Esophagus mucosa (tissue), 1 donor: Measurements from ENCODE around the gene ATG2B. TPM values are rescaled to one million over a fixed set of nuclear protein-coding genes. Genes with fewer than 3 reads are reported as not detected.
"Not testable (repeated sequence)": the region's sequence is repeated elsewhere in the genome, so short reads cannot be mapped to it uniquely, and the experiment has no call there.

Experiments
- ATAC-seq: fragments of 200-7000 bp; cut with Tn5 transposase; one replicate; pipeline ENCODE4 v1.9.1; 2020
- total RNA-seq: library from RNA; stranded (reverse); gene quantifications from one replicate; pipeline ENCODE4 v1.2.4, GENCODE V29; 2023
- donor health status: DM: yes; HTN: yes; CAD: no.

Gene ATG2B
- total RNA-seq, 1 donor from 2014 or later, result 13.8 TPM

GRCh38 chr14:96370528-96370927 is 7.4 kb upstream of the ATG2B start:
- no peak for ATAC-seq

GRCh38 chr14:96368534-96368933 is 5.4 kb upstream of the ATG2B start:
- no peak for ATAC-seq

GRCh38 chr14:96364962-96365361 is 1.8 kb upstream of the ATG2B start:
- ATAC-seq, result no peak

- ATAC-seq, result peak; percentile 58
Observed at GRCh38 chr14:96363751-96364336, 703 bp upstream of the ATG2B start.

- ATAC-seq, result peak; percentile 39
Observed at GRCh38 chr14:96362071-96362964, 823 bp downstream of the ATG2B start.

- ATAC-seq, result no peak
Observed at GRCh38 chr14:96359959-96360358, 3.2 kb downstream of the ATG2B start.

- no peak for ATAC-seq
Observed at GRCh38 chr14:96357216-96357615, 5.9 kb downstream of the ATG2B start.

- ATAC-seq, result no peak
Observed at GRCh38 chr14:96354246-96354645, 8.9 kb downstream of the ATG2B start.

- no peak for ATAC-seq
Observed at GRCh38 chr14:96352708-96353107, 10.4 kb downstream of the ATG2B start.

GRCh38 chr14:96351986-96352385 is 11.2 kb downstream of the ATG2B start:
- no peak for ATAC-seq

GRCh38 chr14:96349286-96350075 is 13.7 kb downstream of the ATG2B start:
- peak; percentile 55 for ATAC-seq

- ATAC-seq, result not testable (repeated sequence)
Observed at GRCh38 chr14:96347957-96348356, 15.2 kb downstream of the ATG2B start.

GRCh38 chr14:96345669-96346068 is 17.5 kb downstream of the ATG2B start:
- no peak for ATAC-seq

GRCh38 chr14:96341323-96341722 is 21.8 kb downstream of the ATG2B start:
- no peak for ATAC-seq

GRCh38 chr14:96338551-96338950 is 24.6 kb downstream of the ATG2B start:
- ATAC-seq, result no peak

- ATAC-seq, result no peak
Observed at GRCh38 chr14:96324219-96324618, 38.9 kb downstream of the ATG2B start.

- no peak for ATAC-seq
Observed at GRCh38 chr14:96320605-96321004, 42.5 kb downstream of the ATG2B start.

- ATAC-seq, result no peak
Observed at GRCh38 chr14:96318836-96319235, 44.3 kb downstream of the ATG2B start.

- ATAC-seq, result no peak
Observed at GRCh38 chr14:96316087-96316486, 47.1 kb downstream of the ATG2B start.

GRCh38 chr14:96310906-96311305 is 52.2 kb downstream of the ATG2B start:
- ATAC-seq, result no peak

- ATAC-seq, result no peak
Observed at GRCh38 chr14:96309896-96310330, 53.2 kb downstream of the ATG2B start.

GRCh38 chr14:96309133-96309895 is 53.8 kb downstream of the ATG2B start:
- ATAC-seq, result no peak
